Sigmoid colon (tissue), 7 donors: ENCODE results near the gene MRPL24. TPM values are rescaled to one million over a fixed set of nuclear protein-coding genes. Genes with fewer than 3 reads are reported as not detected.
A peak's percentile ranks its signal among the peaks of the same experiment; 100 is the strongest.

Experiments
- DNase-seq: peaks from one replicate; pipeline ENCODE4 v3.0.0-alpha.2; 2019
- H3K27ac ChIP-seq, 4 donors: fragments of 200-600 bp; sonication (generic); one replicate each; pipeline ENCODE4 v1.5.1; 2016 to 2019; ENCODE audit warnings: mild to moderate bottlenecking in 1 of 4
- H3K27me3 ChIP-seq, 3 donors: fragments of 200-600 bp; sonication (generic); one replicate each; pipeline ENCODE4 v1.5.1; 2019; ENCODE audit warnings: mild to moderate bottlenecking in 1 of 3
- H3K36me3 ChIP-seq, 4 donors: fragments of 200-600 bp; sonication (generic); one replicate each; pipeline ENCODE4 v1.5.1; 2016 to 2019
- H3K4me1 ChIP-seq, 4 donors: fragments of 200-600 bp; sonication (generic); one replicate each; pipeline ENCODE4 v1.5.1; 2017 to 2019
- H3K4me3 ChIP-seq, 4 donors: fragments of 200-600 bp; sonication (generic); one replicate each; pipeline ENCODE4 v1.5.1; 2017 to 2019; ENCODE audit warnings: mild to moderate bottlenecking in 2 of 4, moderate library complexity in 1 of 4
- H3K9me3 ChIP-seq, 4 donors: fragments of 200-600 bp in 3 of 4; sonication (generic) in 3 of 4; one replicate each; pipeline versions ENCODE4 v1.5.1 to v1.6.1; 2013 to 2019
- EP300 ChIP-seq, 4 donors: sonication (generic); formaldehyde crosslinking; IDR thresholded peaks; one replicate each; pipeline ENCODE4 v1.6.1; 2017; ENCODE audit warnings: antibody characterized with exemption in 4 of 4
- POLR2A ChIP-seq, 2 donors: fragments of 450-650 bp; IDR thresholded peaks; one replicate each; pipeline ENCODE4 v1.6.1; 2016; ENCODE audit warnings: antibody characterized with exemption in 2 of 2, mild to moderate bottlenecking in 2 of 2, moderate library complexity in 2 of 2
- POLR2AphosphoS5 ChIP-seq, 4 donors: sonication (generic); formaldehyde crosslinking; IDR thresholded peaks; one replicate each; pipeline ENCODE4 v1.6.1; 2017; ENCODE audit warnings: antibody characterized with exemption in 4 of 4
- WGBS, 2 donors: extraction: QIAGEN DNeasy Blood & Tissue Kit; methylation state at CpG; one replicate each; pipeline ENCODE4 v1.1.7; 2013; 5-methylcytosine and 5-hydroxymethylcytosine counted together
- intact Hi-C: fragments of 100-400 bp; cut with DNase I; formaldehyde crosslinking; loops from one replicate; pipeline ENCODE4 v1.15.1; 2023
- polyA plus RNA-seq, 3 donors: library from polyadenylated mRNA; stranded (reverse); fragments of 200-250 nt; gene quantifications; one replicate each; pipeline ENCODE4 v1.2.3, GENCODE V29; 2013
- total RNA-seq, 4 donors: library from RNA; depleted of rRNA; stranded (reverse); fragments of >200 nt; gene quantifications; one replicate each; pipeline ENCODE4 v1.1.0, GENCODE V29; 2016
- TF ChIP-seq, protein P1 (sequence below), 4 experiments: fragments of 450-650 bp in 3 of 4; fragments of 200-600 bp in 1 of 4; IDR thresholded peaks; one replicate each; pipeline ENCODE4 v1.5.1; 2016 to 2019; ENCODE audit warnings: antibody characterized with exemption in 4 of 4, mild to moderate bottlenecking in 3 of 4, moderate library complexity in 2 of 4
- donor health status: healthy with polysubstance abuse.
- donor health status: Bipolar disorder and iron deficiency.
- donor health status: healthy.

MRPL24 gene
- total and polyA plus RNA-seq, 7 donors = 53.0 to 81.1 (median 68.5) TPM

DNA sequence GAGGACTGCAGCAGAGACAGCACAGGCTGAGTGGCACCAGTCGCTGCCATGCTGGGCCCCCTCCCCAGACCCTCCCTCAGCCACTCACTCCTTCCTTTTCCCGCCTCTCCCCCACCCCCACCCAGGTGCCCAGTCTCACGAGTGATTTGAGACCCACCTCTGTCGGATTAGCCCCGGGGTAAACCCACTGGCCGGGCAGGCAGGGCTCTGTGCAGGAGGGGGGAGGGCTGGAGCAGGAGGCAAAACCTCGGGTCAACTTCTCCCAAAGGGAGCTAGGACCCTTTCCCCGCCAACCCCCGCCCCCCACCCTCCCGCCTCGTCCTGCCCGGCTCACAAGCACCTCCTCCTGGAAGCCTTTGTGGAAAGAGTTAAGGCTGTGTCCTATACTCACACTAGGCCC is 3.5 kb upstream of the MRPL24 start:
- peak overlapping the region in 3 of 4 donors; percentile 98 to 100 (median 99) for H3K27ac ChIP-seq
- no peaks in the 10 kb centered on the region for H3K9me3 ChIP-seq
- no peaks in the 10 kb centered on the region for H3K27me3 ChIP-seq
- 79 to 84% methylated on average over 12 of the region's 12 CpGs for WGBS, 2 donors
- H3K4me3 ChIP-seq = no peak overlapping the region
- no peak for TF ChIP-seq POLR2AphosphoS5 (IDR thresholded peaks at IDR 0.05)
- TF ChIP-seq, protein P1, sequence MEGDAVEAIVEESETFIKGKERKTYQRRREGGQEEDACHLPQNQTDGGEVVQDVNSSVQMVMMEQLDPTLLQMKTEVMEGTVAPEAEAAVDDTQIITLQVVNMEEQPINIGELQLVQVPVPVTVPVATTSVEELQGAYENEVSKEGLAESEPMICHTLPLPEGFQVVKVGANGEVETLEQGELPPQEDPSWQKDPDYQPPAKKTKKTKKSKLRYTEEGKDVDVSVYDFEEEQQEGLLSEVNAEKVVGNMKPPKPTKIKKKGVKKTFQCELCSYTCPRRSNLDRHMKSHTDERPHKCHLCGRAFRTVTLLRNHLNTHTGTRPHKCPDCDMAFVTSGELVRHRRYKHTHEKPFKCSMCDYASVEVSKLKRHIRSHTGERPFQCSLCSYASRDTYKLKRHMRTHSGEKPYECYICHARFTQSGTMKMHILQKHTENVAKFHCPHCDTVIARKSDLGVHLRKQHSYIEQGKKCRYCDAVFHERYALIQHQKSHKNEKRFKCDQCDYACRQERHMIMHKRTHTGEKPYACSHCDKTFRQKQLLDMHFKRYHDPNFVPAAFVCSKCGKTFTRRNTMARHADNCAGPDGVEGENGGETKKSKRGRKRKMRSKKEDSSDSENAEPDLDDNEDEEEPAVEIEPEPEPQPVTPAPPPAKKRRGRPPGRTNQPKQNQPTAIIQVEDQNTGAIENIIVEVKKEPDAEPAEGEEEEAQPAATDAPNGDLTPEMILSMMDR (IDR thresholded peaks at IDR 0.05) = no peak
- TF ChIP-seq EP300 (IDR thresholded peaks at IDR 0.05) = no peak
- no peak for TF ChIP-seq POLR2A (IDR thresholded peaks at IDR 0.05)
- H3K36me3 ChIP-seq = peaks cover 21 to 36% (median 27%) of the 10 kb centered on the region in 4 donors
- intact Hi-C loops = no loop called here
- H3K4me1 ChIP-seq = peaks cover 0 to 64% (median 58%) of the 10 kb centered on the region in 4 donors
- DNase-seq = no peak

DNA sequence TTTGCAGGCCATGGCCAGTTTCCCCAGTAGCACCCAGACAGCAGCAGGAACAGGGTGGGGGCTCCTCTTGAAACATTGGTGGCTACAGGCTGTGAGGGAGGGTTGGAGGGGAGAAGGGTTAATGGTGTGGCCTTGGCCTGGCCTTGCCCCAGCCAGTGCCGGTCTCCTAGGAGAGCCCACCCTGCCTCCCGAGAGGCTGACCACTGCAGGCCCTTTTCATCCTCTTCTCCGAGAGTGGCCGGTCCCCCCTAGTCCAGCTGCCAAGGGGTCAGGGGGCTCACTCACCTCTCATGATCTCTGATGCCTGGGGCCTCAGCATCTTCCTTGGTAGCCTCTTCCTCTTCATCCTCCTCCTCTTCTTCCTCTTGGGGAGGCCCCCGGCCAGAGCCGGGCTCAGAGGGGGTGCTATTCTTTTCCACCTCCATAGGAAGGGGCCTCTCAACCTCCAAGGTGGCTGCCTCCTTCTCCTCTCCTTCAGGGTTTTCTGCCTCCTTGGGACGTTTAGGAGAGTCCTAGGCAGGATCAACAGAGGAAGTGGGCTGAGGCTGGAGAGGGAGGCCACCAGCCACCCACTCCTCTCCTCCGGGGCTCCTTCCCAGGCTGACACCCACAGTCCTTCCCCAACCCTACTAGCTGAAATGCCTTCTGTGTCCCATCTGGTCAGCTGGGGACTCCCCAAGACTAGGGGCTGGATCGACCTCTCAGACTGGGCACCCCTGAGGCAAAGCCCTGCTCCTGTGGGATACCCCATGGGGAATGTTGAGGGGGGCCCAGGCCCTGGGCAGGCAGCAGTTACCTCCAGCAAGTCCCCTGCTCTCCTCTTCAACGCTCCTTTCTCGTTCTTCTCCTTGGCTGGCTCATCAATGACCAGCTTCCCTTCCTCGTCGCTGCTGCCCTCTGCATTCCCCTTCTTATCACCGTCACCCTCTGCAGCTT is 2.7 kb upstream of the MRPL24 start:
- intact Hi-C loops = no loop called here
- Histone ChIP-seq H3K4me3 (no peak overlapping the region), H3K27me3 (no peaks in the 10 kb centered on the region), H3K36me3 (peaks cover 21 to 36% (median 27%) of the 10 kb centered on the region in 4 donors), H3K4me1 (peaks cover 0 to 57% (median 51%) of the 10 kb centered on the region in 4 donors), H3K27ac (no peak overlapping the region), H3K9me3 (no peaks in the 10 kb centered on the region)
- DNase-seq = no peak
- TF ChIP-seq EP300 (IDR thresholded peaks at IDR 0.05) (no peak), POLR2A (IDR thresholded peaks at IDR 0.05) (no peak), POLR2AphosphoS5 (IDR thresholded peaks at IDR 0.05) (no peak)
- TF ChIP-seq, protein P1 (IDR thresholded peaks at IDR 0.05) = no peak
- WGBS, 2 donors = 87 to 89% methylated on average over 14 of the region's 14 CpGs

DNA sequence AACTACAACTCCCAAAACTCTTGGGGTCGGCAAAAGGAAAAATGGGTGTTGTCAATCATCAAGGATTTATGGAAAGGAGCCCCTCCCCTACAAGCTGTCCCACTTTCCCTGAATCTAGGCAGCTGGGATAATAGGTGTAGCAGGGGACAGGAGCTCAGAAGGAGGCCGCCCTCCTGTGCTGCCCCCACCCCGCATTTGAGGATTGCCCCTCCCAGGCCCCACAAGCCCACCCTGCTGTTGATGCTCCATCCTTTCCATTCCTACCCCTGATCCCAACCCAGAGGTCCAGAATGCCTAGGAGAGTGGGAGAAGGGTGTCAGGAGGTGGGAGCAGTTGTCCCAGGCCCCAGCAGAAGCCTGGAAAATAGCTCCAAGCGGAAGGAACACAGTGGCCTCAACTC is 1.9 kb upstream of the MRPL24 start:
- 93 to 94% methylated on average over 4 of the region's 4 CpGs for WGBS, 2 donors
- Histone ChIP-seq H3K4me3 (no peak overlapping the region), H3K27me3 (no peaks in the 10 kb centered on the region), H3K4me1 (peaks cover 0 to 49% (median 42%) of the 10 kb centered on the region in 4 donors), H3K27ac (peak overlapping the region in 1 of 4 donors; percentile 9), H3K9me3 (no peaks in the 10 kb centered on the region), H3K36me3 (peaks cover 22 to 37% (median 30%) of the 10 kb centered on the region in 4 donors)
- no peak for DNase-seq
- intact Hi-C loops = no loop called here
- TF ChIP-seq EP300 (IDR thresholded peaks at IDR 0.05) = no peak
- TF ChIP-seq POLR2A (IDR thresholded peaks at IDR 0.05) = no peak
- TF ChIP-seq, protein P1 (IDR thresholded peaks at IDR 0.05) = no peak
- TF ChIP-seq POLR2AphosphoS5 (IDR thresholded peaks at IDR 0.05) = no peak

DNA sequence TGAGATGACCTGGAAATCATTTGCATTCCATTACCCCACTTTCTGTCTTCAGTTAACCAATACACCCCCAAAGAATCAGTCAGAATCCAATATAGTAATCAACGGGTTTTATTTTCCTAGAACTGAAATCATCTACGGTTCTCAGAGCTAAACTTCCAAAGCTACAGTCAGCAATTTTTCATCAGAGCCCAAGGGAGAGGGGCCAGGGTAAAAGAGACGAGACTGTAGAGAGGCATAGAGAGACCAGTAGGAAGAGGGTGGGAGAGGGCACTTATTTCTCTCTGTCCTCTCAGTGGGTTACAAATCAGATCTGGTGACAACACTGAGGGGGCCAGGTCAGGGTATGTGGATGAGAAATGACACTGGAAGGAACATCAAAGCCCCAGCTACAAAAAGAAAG is 1.1 kb upstream of the MRPL24 start:
- H3K27me3 ChIP-seq = no peaks in the 10 kb centered on the region
- peaks cover 28 to 45% (median 33%) of the 10 kb centered on the region in 4 donors for H3K36me3 ChIP-seq
- WGBS, 2 donors = 86% methylated on average over 3 of the region's 3 CpGs
- no peaks in the 10 kb centered on the region for H3K9me3 ChIP-seq
- intact Hi-C loops = no loop called here
- H3K4me3 ChIP-seq = no peak overlapping the region
- peaks cover 0 to 42% (median 36%) of the 10 kb centered on the region in 4 donors for H3K4me1 ChIP-seq
- peak overlapping the region; percentile 83 to 88 (median 86) for H3K27ac ChIP-seq
- no peak for DNase-seq
- TF ChIP-seq, protein P1 (IDR thresholded peaks at IDR 0.05) = no peak
- TF ChIP-seq POLR2AphosphoS5 (IDR thresholded peaks at IDR 0.05) = no peak
- TF ChIP-seq POLR2A (IDR thresholded peaks at IDR 0.05) = no peak
- TF ChIP-seq EP300 (IDR thresholded peaks at IDR 0.05) = no peak
